HG03103 (cell line): ENCODE results near the gene RNF41.
"Not testable (repeated sequence)": the region's sequence is repeated elsewhere in the genome, so short reads cannot be mapped to it uniquely, and the experiment has no call there.

ENCODE experiments used
- ATAC-seq: cut with Tn5 transposase; IDR thresholded peaks from one replicate; pipeline ENCODE4 v1.9.1; 2021; ENCODE audit warnings: low read depth; ENCODE audit not compliant: unreplicated experiment

RNF41 gene

DNA sequence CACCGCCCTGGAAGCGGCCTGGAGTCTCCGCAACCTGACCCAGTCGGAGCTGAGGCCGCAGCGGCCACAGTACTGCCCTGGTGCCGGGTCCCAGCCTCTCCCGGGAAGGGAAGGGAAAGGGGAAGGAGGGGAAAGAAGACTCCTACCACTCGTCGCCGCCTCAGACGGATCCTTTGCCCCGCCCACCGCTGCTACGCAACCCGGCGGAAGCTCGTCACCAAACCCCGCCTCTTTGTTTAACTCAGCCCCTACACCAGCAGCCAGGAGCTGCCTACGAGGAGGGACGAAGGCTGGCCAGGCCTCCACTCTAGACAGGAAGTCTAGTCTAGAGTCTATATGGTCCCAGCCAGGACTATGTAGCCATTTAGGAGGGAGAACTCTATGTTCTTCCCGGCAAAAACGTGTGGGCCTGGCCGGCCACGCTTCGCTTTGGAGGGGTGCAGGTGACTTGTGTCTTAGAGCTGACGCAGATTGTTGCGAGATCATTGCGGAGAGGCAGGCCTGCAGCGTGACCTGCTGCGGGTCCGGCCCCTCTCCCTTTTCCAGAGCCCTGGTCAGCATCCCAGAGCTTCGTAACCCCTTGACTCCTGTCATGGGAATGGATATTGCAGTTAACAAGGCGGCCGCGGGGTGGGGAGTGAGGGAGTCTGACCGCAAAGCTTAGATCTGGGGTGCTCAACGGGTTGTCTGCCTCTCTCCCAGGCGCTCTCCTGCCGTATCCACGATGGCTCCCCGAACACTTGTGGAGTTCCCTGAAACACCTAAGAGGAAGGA, at the start of gene RNF41:
TSS of gene RNF41 (minus strand) at position 166 of the 774 bp plus-strand sequence. CDS start 7,875 bp downstream, outside the sequence.
- ATAC-seq: peak; percentile 67

DNA sequence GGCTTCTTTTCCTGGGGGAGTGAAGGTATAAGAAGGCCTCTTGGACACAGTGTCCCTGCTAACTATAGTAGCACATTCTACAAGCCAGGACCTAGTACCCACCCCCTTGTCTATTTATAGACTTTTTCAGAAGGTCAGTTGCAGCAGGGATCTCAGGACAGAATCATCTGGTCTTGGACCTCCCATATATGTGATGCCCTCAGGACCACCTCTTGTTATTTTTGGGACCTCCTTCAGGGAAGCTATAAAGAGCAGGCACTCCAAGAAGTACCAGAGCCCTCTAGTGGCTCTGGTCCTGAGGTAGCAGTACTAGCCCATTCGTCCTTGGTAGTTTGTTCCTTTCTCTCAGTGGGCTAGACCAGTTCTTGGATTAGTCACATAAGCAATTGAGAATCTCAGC, 49.3 kb upstream of the RNF41 start:
- ATAC-seq: no peak

- peak; percentile 12 for ATAC-seq
These were observed 45.8 kb upstream of the RNF41 start for GRCh38 chr12:56267443-56268071.

GRCh38 chr12:56266693-56267442, 45.1 kb upstream of the RNF41 start, which contains the start of gene COQ10A:
TSS of gene COQ10A (plus strand) at chr12:56266942. CDS start at chr12:56267119, 177 bp downstream.
- ATAC-seq: peak; percentile 77

DNA sequence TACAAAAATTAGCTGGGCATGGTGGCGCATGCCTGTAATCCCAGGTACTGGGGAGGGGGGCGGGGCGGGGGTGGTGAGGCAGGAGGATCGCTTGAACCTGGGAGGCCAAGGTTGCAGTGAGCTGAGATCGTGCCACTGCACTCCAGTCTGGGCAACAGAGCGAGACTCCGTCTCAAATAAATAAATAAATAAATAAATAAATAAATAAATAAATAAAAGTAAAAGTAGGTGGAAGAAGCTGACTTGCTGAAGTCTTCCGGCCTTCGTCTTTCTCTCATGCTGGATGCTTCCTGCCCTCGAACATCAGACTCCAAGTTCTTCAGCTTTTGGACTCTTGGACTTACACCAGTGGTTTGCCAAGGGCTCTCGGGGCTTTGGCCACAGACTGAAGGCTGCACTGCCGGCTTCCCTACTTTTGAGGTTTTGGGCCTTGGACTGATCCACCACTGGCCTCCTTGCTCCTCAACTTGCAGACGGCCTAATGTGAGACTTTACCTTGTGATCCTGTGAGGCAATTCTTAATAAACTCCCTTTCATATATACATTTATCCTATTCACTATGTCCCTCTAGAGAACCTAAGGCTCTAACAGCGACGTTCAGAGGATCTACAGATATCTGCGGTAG, 44.5 kb upstream of the RNF41 start:
- not testable (repeated sequence) for ATAC-seq

DNA sequence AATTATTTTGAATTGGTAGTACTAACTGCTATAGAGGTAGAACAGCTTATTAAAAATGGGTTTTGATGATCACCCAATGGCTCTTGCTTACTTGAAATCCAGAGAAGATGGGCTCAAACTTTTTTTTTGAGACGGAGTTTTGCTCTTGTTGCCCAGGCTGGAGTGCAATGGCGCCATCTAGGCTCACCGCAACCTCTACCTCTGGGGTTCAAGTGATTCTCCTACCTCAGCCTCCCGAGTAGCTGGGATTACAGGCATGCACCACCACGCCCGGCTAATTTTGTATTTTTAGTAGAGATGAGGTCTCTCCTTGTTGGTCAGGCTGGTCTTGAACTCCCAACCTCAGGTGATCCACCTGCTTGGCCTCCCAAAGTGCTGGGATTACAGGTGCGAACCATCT, 41.2 kb upstream of the RNF41 start:
- not testable (repeated sequence) for ATAC-seq

- ATAC-seq: no peak
These were observed 39.9 kb upstream of the RNF41 start for GRCh38 chr12:56261503-56262232.

DNA sequence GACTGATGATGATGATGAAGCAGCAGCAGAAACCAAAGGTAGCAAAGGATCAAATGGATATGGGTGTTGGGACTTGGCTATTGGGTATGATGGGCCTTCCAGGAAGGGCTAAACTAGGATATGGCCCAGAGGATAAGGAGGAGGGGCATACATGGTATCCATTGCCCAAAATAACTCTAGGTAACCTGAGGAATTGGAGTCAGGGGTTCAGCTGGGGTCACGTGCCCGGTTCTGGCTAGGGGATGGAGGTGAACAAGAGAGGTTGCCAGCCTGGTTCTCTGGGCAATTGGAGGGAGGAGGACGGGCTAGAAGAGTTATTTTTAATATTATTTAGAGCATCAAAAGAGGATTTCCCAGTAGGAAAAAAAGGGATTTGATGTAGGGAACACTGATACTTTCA, 39.2 kb upstream of the RNF41 start:
- ATAC-seq: no peak

- ATAC-seq: no peak
These were observed 38.7 kb upstream of the RNF41 start for GRCh38 chr12:56260380-56260779.

GRCh38 chr12:56258820-56259183, 37.1 kb upstream of the RNF41 start:
- ATAC-seq: no peak

- ATAC-seq: peak; percentile 85
These were observed 36.5 kb upstream of the RNF41 start, which contains the start of gene ANKRD52 for GRCh38 chr12:56258068-56258819. TSS of gene ANKRD52 (minus strand) at chr12:56258384. CDS start at chr12:56258269, 115 bp downstream.

DNA sequence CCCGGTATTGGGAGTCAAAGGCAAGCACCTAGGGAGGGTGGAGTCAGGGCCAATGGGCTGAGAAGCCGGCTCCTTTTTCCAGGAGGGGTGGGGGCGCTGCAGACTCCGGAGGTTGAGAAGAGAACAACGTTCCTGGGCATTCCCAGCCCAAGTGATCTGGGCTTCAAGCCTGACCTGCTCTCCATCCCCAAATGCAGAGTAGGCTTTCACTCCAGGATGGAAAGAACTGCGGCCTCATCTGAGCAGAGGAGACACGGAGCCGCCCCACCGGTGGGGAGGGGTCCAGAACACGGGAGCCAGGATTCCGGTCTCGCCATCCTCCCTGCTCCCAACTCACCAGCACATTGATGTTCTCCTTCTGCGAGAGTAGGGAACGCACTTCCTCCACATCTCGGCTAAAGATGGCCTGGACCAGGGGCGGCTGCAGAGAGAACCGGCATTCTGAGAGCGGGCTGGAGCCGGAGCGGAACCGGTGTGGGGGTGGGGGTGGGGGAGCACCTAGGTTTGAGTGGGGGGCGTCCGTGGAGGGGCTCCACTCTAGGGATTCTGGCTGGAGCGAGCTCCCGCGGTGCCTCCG, 35.9 kb upstream of the RNF41 start:
- no peak for ATAC-seq

- no peak for ATAC-seq
These were observed 35.3 kb upstream of the RNF41 start for GRCh38 chr12:56257071-56257470.

GRCh38 chr12:56256326-56256960, 34.7 kb upstream of the RNF41 start:
- no peak for ATAC-seq

DNA sequence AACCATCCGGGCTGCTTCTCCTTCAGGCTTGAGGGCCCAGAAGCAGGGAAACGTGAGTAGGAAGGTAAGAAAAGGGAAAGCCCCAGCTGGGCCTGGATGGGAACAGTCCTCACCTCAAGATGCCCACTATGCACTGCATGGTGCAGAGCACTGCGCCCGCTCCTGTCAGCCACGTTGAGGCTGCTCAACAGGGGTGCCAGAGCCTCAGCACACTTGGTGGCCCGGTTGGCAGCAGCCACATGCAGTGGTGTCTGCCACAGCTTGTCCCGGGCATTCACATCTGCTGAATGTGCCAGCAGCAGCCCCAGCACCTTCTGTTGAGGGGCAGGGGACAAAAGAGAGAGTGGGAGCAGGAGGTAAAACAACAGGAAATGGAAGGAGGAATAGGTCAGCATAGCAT, 33.9 kb upstream of the RNF41 start:
- ATAC-seq: no peak

DNA sequence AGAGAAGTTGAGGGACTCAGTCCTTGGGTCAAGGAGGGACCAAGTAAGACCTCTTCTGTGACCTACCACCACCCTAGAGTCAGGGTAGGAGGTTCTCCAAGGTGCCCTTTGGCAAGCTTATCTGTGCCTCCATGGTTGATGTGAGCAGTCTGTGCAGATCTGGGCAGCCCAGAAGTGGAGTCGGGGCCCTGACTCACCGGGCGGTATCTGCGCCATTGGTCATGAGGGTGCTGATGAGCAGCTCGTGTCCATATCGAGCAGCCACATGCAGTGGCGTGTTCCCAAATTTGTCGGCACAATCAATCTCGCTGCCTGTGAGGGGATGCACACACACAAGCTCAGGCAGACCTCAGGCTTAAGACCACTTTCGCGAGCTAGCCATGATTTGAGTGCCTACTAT, 31.4 kb upstream of the RNF41 start:
- ATAC-seq: no peak

- no peak for ATAC-seq
These were observed 30.9 kb upstream of the RNF41 start for GRCh38 chr12:56252649-56253048.

- no peak for ATAC-seq
These were observed 27.0 kb upstream of the RNF41 start for GRCh38 chr12:56248711-56249110.

- no peak for ATAC-seq
These were observed 26.2 kb upstream of the RNF41 start for GRCh38 chr12:56247923-56248322.
